Mesendoderm (in vitro differentiated cells): ENCODE measurements around the gene HDAC10.

Source experiments
- DNase-seq: peaks from one replicate; pipeline ENCODE4 v3.0.0; 2013
- H2AK5ac ChIP-seq: 2 replicates; pipeline ENCODE4 v1.6.1; 2013; ENCODE audit warnings: low read length, inconsistent platforms
- H2BK120ac ChIP-seq: 2 replicates; pipeline ENCODE4 v1.6.1; 2013; ENCODE audit warnings: low read depth, mild to moderate bottlenecking, low read length, moderate library complexity, mixed read lengths
- H2BK15ac ChIP-seq: replicated peaks from 2 replicates; pipeline ENCODE4 v1.6.1; 2013; ENCODE audit warnings: low read depth, mild to moderate bottlenecking, moderate library complexity
- H2BK5ac ChIP-seq: 2 replicates; pipeline ENCODE4 v1.6.1; 2013; ENCODE audit warnings: low read length, inconsistent platforms
- H3K18ac ChIP-seq: 2 replicates; pipeline ENCODE4 v1.6.1; 2013; ENCODE audit warnings: mild to moderate bottlenecking, low read length, mixed read lengths
- H3K23ac ChIP-seq: one replicate; pipeline ENCODE4 v1.6.1; 2013; ENCODE audit warnings: low read length
- H3K27ac ChIP-seq: 2 replicates; pipeline ENCODE4 v1.5.1; 2013; ENCODE audit warnings: low read depth, mild to moderate bottlenecking, inconsistent platforms, low read length, moderate library complexity
- H3K27me3 ChIP-seq: 2 replicates; pipeline ENCODE4 v1.6.1; 2013; ENCODE audit warnings: low read length, control low read depth, mild to moderate bottlenecking, inconsistent platforms; ENCODE audit not compliant: insufficient read depth, poor library complexity
- H3K36me3 ChIP-seq: 2 replicates; pipeline ENCODE4 v1.6.1; 2013; ENCODE audit warnings: low read length, inconsistent platforms; ENCODE audit not compliant: control insufficient read depth, insufficient read depth
- H3K4ac ChIP-seq: one replicate; pipeline ENCODE4 v1.6.1; 2013; ENCODE audit warnings: low read depth, mild to moderate bottlenecking, low read length, moderate library complexity
- H3K4me1 ChIP-seq: 2 replicates; pipeline ENCODE4 v1.6.1; 2013; ENCODE audit warnings: low read depth, low read length, inconsistent platforms; ENCODE audit not compliant: control insufficient read depth
- H3K4me2 ChIP-seq: 2 replicates; pipeline ENCODE4 v1.6.1; 2013; ENCODE audit warnings: low read length
- H3K4me3 ChIP-seq: 2 replicates; pipeline ENCODE4 v1.5.1; 2013; ENCODE audit warnings: mild to moderate bottlenecking, low read length
- H3K56ac ChIP-seq: one replicate; pipeline ENCODE4 v1.6.1; 2013; ENCODE audit warnings: low read length
- H3K79me1 ChIP-seq: 2 replicates; pipeline ENCODE4 v1.6.1; 2013; ENCODE audit warnings: low read length, inconsistent platforms
- H3K79me2 ChIP-seq: 2 replicates; pipeline ENCODE4 v1.6.1; 2013; ENCODE audit warnings: mild to moderate bottlenecking, low read length; ENCODE audit not compliant: control insufficient read depth, insufficient read depth
- H3K9ac ChIP-seq: 2 replicates; pipeline ENCODE4 v1.6.1; 2013; ENCODE audit warnings: low read length, inconsistent platforms
- H4K5ac ChIP-seq: one replicate; pipeline ENCODE4 v1.6.1; 2013; ENCODE audit warnings: low read length
- H4K8ac ChIP-seq: one replicate; pipeline ENCODE4 v1.6.1; 2013; ENCODE audit warnings: low read depth, mild to moderate bottlenecking, control low read depth, low read length, moderate library complexity
- WGBS: extraction: QIAGEN DNeasy Blood & Tissue Kit; methylation state at CpG from one replicate; pipeline ENCODE4 v1.1.7; 2013; ENCODE audit warnings: low lambda C conversion rate, missing lambda C conversion rate; ENCODE audit not compliant: insufficient coverage; ENCODE audit errors: extremely low coverage; 5-methylcytosine and 5-hydroxymethylcytosine counted together

Gene HDAC10

DNA sequence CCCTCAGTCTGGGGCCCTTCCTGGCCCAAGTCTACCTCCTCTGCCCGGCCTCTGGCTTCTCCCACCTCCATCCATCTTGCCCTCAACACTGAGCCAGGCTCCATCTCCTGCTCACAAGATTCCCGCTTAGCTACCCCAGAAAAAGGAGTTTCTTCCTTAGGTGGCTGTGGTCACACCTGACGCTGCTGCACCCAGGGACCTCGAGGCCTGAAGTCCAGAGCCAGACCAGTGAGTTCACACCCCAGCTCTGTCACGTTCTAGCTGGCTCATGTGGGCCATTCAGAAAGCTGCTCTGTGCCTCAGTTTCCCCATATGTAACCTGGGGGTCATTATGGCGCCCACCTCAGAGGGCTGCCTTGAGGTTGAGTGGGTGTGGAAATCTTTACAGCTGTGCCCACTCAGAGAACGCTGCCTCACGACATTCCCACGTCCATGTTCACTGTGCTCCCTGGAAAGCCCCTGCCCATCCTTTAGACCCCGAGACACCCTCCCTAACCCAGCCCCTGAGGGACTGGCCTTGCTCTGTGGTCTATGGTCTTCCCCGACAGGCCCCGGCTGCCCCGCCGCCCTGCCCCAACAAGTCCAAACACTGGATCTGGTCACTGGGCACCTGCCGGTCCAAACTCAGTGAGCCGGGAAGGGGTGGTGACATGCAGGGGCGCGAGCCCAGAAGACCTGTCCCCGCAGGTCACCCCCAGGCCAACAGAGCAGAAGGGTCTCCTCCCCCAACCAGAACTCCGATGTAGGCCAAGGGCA, 46.6 kb upstream of the HDAC10 start:
- no peak overlapping the region for H3K56ac ChIP-seq
- H3K79me1 ChIP-seq = peaks cover 16% of the 10 kb centered on the region
- H2BK120ac ChIP-seq = no peak overlapping the region
- no peak overlapping the region for H2BK5ac ChIP-seq
- DNase-seq = no peak
- no peak overlapping the region for H3K9ac ChIP-seq
- H3K4me1 ChIP-seq = peaks cover 6% of the 10 kb centered on the region
- H3K23ac ChIP-seq = no peak overlapping the region
- no peak overlapping the region for H3K18ac ChIP-seq
- no peaks in the 10 kb centered on the region for H3K36me3 ChIP-seq
- H4K5ac ChIP-seq = no peak overlapping the region
- no peak overlapping the region for H3K4ac ChIP-seq
- H3K4me2 ChIP-seq = no peak overlapping the region
- H2BK15ac ChIP-seq = no peak overlapping the region
- no peak overlapping the region for H3K27ac ChIP-seq
- no peak overlapping the region for H4K8ac ChIP-seq
- peaks cover 20% of the 10 kb centered on the region for H3K79me2 ChIP-seq
- H3K4me3 ChIP-seq = no peak overlapping the region
- no CpG with 5 or more reads among the region's 20 CpGs for WGBS
- H3K27me3 ChIP-seq = no peaks in the 10 kb centered on the region
- no peak overlapping the region for H2AK5ac ChIP-seq

DNA sequence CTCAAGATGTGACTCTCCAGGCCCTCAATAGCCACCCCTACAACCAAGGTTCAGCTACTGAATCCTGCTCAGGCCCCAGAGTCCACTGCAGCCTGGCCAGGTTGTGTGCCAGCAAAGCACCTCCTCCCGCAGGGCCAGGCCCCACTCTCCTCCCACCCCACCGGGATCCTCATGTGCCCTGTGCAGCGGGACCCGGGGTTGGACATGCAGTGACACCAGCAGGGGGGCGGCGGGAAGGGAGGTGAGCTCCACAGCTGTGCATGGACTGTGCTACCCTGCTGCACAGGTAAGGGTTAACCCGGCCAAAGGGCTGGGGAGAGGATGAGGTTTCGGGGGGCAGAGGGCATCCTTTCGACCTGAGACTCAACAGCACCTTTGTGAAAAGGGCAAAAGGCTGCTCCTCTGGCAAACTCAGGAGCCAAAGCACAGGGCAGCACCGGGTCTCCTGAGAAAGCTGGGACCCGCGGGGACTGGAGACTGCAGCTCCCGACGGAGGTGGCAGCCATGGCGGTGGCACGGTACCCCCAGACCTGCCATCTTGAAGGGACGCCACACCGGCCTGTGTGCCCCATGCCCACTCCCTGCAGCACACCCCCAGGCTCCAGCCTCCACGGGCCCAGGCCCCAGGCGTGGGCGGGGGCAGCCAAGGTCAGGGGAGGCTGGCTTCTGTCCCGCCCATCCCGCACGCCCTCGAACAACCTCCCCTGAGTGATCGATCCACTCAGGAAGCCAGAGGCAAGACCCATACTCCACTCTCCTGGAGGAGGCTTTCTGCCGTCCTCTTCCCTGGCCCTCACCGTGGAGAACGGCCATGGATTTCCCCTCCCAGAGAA, 45.8 kb upstream of the HDAC10 start:
- H3K4me2 ChIP-seq = no peak overlapping the region
- H3K27me3 ChIP-seq = no peaks in the 10 kb centered on the region
- no peaks in the 10 kb centered on the region for H3K36me3 ChIP-seq
- H2AK5ac ChIP-seq = no peak overlapping the region
- no peak overlapping the region for H2BK120ac ChIP-seq
- H3K56ac ChIP-seq = no peak overlapping the region
- no peak for DNase-seq
- H3K4ac ChIP-seq = no peak overlapping the region
- no CpG with 5 or more reads among the region's 29 CpGs for WGBS
- no peak overlapping the region for H4K5ac ChIP-seq
- no peak overlapping the region for H4K8ac ChIP-seq
- H3K4me3 ChIP-seq = no peak overlapping the region
- no peak overlapping the region for H3K9ac ChIP-seq
- H3K18ac ChIP-seq = no peak overlapping the region
- no peak overlapping the region for H2BK15ac ChIP-seq
- H3K79me1 ChIP-seq = peaks cover 21% of the 10 kb centered on the region
- peaks cover 6% of the 10 kb centered on the region for H3K4me1 ChIP-seq
- no peak overlapping the region for H3K27ac ChIP-seq
- peaks cover 25% of the 10 kb centered on the region for H3K79me2 ChIP-seq
- H2BK5ac ChIP-seq = no peak overlapping the region
- no peak overlapping the region for H3K23ac ChIP-seq

DNA sequence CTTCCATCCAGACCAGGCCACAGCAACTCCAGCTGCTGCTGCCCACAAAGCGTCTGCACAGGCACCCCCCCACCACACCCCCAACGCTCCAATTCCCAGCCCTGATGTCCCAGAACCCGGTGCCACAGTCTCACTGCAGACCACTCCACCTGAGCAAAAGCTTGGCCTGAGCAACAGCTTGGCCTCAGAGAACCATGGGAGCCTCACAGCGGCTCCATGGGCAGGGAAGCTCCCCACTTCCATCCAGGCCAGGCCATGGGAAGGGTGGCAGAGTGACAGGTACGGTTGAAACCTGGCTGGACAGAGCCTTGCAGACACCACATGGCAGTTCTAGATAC, 43.2 kb upstream of the HDAC10 start:
- H4K8ac ChIP-seq = no peak overlapping the region
- H3K36me3 ChIP-seq = peaks cover 2% of the 10 kb centered on the region
- no peak overlapping the region for H2BK120ac ChIP-seq
- H3K56ac ChIP-seq = peak overlapping the region; percentile 73
- no peak overlapping the region for H2BK15ac ChIP-seq
- no peak overlapping the region for H2AK5ac ChIP-seq
- H4K5ac ChIP-seq = no peak overlapping the region
- no peak overlapping the region for H3K27ac ChIP-seq
- no CpG with 5 or more reads among the region's 5 CpGs for WGBS
- peak overlapping the region; percentile 61 for H3K18ac ChIP-seq
- H3K27me3 ChIP-seq = no peaks in the 10 kb centered on the region
- H3K4me1 ChIP-seq = peaks cover 6% of the 10 kb centered on the region
- H3K4me2 ChIP-seq = no peak overlapping the region
- DNase-seq = no peak
- no peak overlapping the region for H2BK5ac ChIP-seq
- peak overlapping the region; percentile 39 for H3K9ac ChIP-seq
- peaks cover 32% of the 10 kb centered on the region for H3K79me2 ChIP-seq
- no peak overlapping the region for H3K23ac ChIP-seq
- H3K4me3 ChIP-seq = no peak overlapping the region
- H3K79me1 ChIP-seq = peaks cover 28% of the 10 kb centered on the region
- H3K4ac ChIP-seq = no peak overlapping the region

DNA sequence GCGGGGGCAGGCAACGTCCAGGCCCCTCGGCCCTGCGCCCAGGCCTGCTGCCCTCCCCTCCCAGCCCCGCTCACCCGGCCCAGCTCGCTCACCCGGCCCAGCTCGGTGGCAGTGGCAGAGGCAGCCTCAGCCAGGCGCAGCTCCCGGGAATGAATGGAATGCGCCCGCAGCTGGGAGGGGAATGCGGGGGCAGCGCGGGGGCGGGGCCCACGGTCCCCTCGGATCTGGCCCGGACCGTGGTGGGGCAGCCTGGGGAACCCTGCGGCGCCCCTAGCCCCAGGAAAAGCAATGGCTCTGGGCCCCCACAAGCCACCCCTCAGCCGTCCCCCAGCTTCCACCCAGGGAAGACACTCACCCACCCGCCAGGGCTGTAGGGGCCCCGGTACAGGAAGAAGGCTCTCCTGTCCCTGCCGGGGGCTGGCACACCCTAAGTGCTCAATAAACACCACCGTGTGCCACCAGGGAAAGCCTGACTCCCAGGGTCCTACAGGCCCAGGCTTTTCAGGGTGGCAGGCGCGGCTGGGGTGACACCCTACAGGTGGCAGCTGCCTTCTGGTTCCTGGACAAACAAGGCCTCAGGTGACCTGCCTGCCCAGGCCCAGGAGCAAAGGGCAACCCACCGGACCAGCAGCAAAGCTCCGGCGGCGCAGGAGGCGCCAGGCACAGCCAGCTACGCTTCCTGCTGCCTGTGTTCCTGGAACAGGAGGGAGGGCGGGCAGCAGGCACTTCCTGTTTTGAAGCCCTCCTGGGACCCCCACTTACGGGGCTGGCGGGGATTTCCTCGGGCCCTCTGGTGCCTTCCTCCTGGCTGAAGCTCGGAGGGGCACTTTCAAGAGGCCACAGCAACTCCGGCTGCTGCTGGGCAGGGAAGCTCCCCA, 42.6 kb upstream of the HDAC10 start:
- Histone ChIP-seq H3K27ac (peak overlapping the region; percentile 69), H2BK120ac (no peak overlapping the region), H3K4me3 (no peak overlapping the region), H3K36me3 (peaks cover 2% of the 10 kb centered on the region), H2BK15ac (no peak overlapping the region), H4K8ac (no peak overlapping the region), H4K5ac (no peak overlapping the region), H3K79me1 (peaks cover 28% of the 10 kb centered on the region), H3K9ac (peak overlapping the region; percentile 59), H3K27me3 (no peaks in the 10 kb centered on the region), H3K4me1 (peaks cover 6% of the 10 kb centered on the region), H2AK5ac (no peak overlapping the region), H3K23ac (no peak overlapping the region), H3K56ac (peak overlapping the region; percentile 76), H3K4ac (no peak overlapping the region), H3K18ac (peak overlapping the region; percentile 77), H3K4me2 (no peak overlapping the region), H3K79me2 (peaks cover 32% of the 10 kb centered on the region), H2BK5ac (peak overlapping the region; percentile 73)
- WGBS = no CpG with 5 or more reads among the region's 42 CpGs
- peak; percentile 85 for DNase-seq

DNA sequence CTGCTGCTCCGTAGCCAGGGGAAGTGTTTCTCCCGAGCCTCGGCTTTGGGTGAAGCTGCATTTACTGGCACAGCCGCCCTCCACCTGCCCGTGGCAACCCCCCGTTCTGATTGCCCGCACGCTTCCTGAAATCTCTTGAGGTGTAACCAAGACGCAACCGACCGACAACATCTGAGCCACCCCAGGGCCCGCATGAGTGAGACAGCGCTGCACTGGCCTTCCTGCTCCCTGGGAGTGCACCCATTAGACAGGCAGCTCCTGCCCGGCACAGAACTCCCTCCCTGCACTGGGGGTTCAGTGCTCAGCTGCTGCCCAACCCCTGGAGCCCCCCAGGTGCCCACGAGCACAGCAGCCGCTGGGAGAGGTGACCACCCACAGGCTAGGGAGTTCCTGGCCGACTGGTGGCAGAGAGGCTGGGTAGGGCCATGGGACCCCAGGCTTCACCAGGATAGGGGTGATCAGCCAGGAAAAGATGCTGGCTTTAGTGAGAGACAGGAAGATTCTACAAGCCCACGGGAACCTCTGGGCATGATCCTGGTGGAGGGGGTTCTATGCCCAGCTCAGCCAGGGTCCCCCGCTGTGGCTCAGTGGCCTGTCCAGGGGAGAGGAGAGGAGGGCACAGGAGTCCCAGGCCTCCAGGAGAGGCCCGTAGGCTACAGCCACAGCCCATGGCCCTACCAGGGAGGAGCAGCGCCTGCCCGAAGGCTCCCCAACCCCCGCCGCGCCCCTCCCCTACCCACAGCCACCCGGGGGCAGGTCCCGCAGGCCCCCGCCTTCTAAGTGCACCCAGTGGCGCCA, 41.8 kb upstream of the HDAC10 start:
- Histone ChIP-seq H2BK5ac (peak overlapping the region; percentile 20), H3K23ac (no peak overlapping the region), H3K27me3 (no peaks in the 10 kb centered on the region), H2BK120ac (peak overlapping the region; percentile 6), H2BK15ac (no peak overlapping the region), H3K27ac (peak overlapping the region; percentile 49), H2AK5ac (no peak overlapping the region), H3K79me2 (peaks cover 32% of the 10 kb centered on the region), H3K79me1 (peaks cover 28% of the 10 kb centered on the region), H3K9ac (peak overlapping the region; percentile 37), H4K5ac (no peak overlapping the region), H3K4me2 (peak overlapping the region; percentile 8), H3K36me3 (peaks cover 2% of the 10 kb centered on the region), H3K56ac (peak overlapping the region; percentile 76), H3K4me3 (no peak overlapping the region), H3K4ac (no peak overlapping the region), H3K4me1 (peaks cover 6% of the 10 kb centered on the region), H4K8ac (no peak overlapping the region), H3K18ac (peak overlapping the region; percentile 77)
- WGBS = no CpG with 5 or more reads among the region's 29 CpGs
- no peak for DNase-seq
